Panc1 (cell line): Measurements from ENCODE around the gene FLYWCH1. TPM values are rescaled to one million over a fixed set of nuclear protein-coding genes. Genes with fewer than 3 reads are reported as not detected.
"Not testable (repeated sequence)": the region's sequence is repeated elsewhere in the genome, so short reads cannot be mapped to it uniquely, and the experiment has no call there.

ENCODE experiments used
- ATAC-seq: fragments of 200-7000 bp; cut with Tn5 transposase; 2 replicates; pipeline ENCODE4 v1.9.1; 2020; ENCODE audit warnings: mild to moderate bottlenecking, moderate library complexity
- BruUV-seq: library from RNA; stranded (reverse); fragments of 400-500 nt; replicated peaks from 2 replicates; lab custom pipeline; 2021; lab: Mats Ljungman, UMichigan
- CTCF ChIA-PET: fragments of 300-600 bp; sonication (Branson Sonifier 250); formaldehyde crosslinking; loops from one replicate; lab custom pipeline; 2022; ENCODE audit warnings: antibody characterized with exemption; lab: Charles Lee
- POLR2A ChIA-PET: fragments of 300-600 bp; sonication (Branson Sonifier 250); formaldehyde crosslinking; loops from one replicate; lab custom pipeline; 2022; ENCODE audit warnings: antibody characterized with exemption; lab: Charles Lee
- DNase-seq: peaks from one replicate; pipeline ENCODE4 v3.0.0-alpha.2; 2010; ENCODE audit warnings: low read depth, low spot score
- H3K27ac ChIP-seq: 2 replicates; pipeline ENCODE4 v1.5.1; 2011; ENCODE audit warnings: mild to moderate bottlenecking, low read length, inconsistent platforms
- H3K27me3 ChIP-seq: fragments of 200-500 bp; sonication (Bioruptor generic); 2 replicates; pipeline ENCODE4 v1.6.0; 2014; ENCODE audit warnings: low read length, inconsistent platforms; ENCODE audit not compliant: control insufficient read depth, insufficient read depth
- H3K36me3 ChIP-seq: fragments of 200-500 bp; sonication (Bioruptor generic); 2 replicates; pipeline ENCODE4 v1.5.1; 2014; ENCODE audit warnings: inconsistent platforms, mild to moderate bottlenecking, low read length, moderate library complexity; ENCODE audit not compliant: control insufficient read depth, insufficient read depth
- H3K4me1 ChIP-seq: 2 replicates; pipeline ENCODE4 v1.5.1; 2011; ENCODE audit warnings: inconsistent platforms, mild to moderate bottlenecking, low read length, moderate library complexity; ENCODE audit not compliant: control insufficient read depth, insufficient read depth
- H3K4me3 ChIP-seq, 2 experiments: 2 replicates each; pipeline ENCODE4 v1.5.1; 2011 to 2012; ENCODE audit warnings: low read depth in 2 of 2, low read length in 2 of 2, mild to moderate bottlenecking in 2 of 2, inconsistent platforms in 1 of 2, moderate library complexity in 1 of 2
- H3K9me3 ChIP-seq: fragments of 200-500 bp; sonication (Bioruptor generic); 2 replicates; pipeline ENCODE4 v1.5.1; 2014; ENCODE audit warnings: low read depth, mild to moderate bottlenecking, inconsistent platforms, low read length, moderate library complexity; ENCODE audit not compliant: control insufficient read depth, insufficient read depth
- POLR2AphosphoS5 ChIP-seq: IDR thresholded peaks from 2 replicates; pipeline ENCODE4 v1.6.1; 2012; ENCODE audit warnings: mild to moderate bottlenecking, low read depth, low read length, moderate library complexity
- SIN3A ChIP-seq: IDR thresholded peaks from 2 replicates; pipeline ENCODE4 v1.6.1; 2012; ENCODE audit warnings: low read depth, mild to moderate bottlenecking, low read length, moderate library complexity, borderline replicate concordance; ENCODE audit not compliant: insufficient read depth
- TCF7L2 ChIP-seq: IDR thresholded peaks from 2 replicates; pipeline ENCODE4 v1.6.1; 2011; ENCODE audit warnings: mild to moderate bottlenecking, low read depth, low read length, inconsistent platforms
- in situ Hi-C: cut with HindIII; loops from 2 replicates; pipeline ENCODE4 v1.10.0; 2016; ENCODE audit warnings: low sequenced_read_pairs, low pct_unique_long_range_greater_than_20kb
- intact Hi-C: fragments of 100-400 bp; cut with micrococcal nuclease; formaldehyde crosslinking; loops from one replicate; pipeline ENCODE4 v1.10.0; 2022; ENCODE audit not compliant: unreplicated experiment
- total RNA-seq: library from RNA; stranded (reverse); gene quantifications from one replicate; pipeline ENCODE4 v1.2.1, GENCODE V29; 2021; ENCODE audit not compliant: unreplicated experiment
- TF ChIP-seq, protein P1 (sequence below), 2 experiments: IDR thresholded peaks; 2 replicates each; pipeline ENCODE4 v1.6.1; 2011 to 2012; ENCODE audit warnings: low read depth in 2 of 2, control low read depth in 1 of 2, low read length in 1 of 2, mild to moderate bottlenecking in 1 of 2, moderate library complexity in 1 of 2; ENCODE audit not compliant: insufficient read depth in 1 of 2
- TF ChIP-seq, protein P2 (sequence below): fragments of 450-650 bp; IDR thresholded peaks from 2 replicates; pipeline ENCODE4 v1.5.1; 2017; ENCODE audit warnings: mild to moderate bottlenecking

Gene FLYWCH1
- total RNA-seq, 1 experiment from 2014 or later: 67.9 TPM

DNA sequence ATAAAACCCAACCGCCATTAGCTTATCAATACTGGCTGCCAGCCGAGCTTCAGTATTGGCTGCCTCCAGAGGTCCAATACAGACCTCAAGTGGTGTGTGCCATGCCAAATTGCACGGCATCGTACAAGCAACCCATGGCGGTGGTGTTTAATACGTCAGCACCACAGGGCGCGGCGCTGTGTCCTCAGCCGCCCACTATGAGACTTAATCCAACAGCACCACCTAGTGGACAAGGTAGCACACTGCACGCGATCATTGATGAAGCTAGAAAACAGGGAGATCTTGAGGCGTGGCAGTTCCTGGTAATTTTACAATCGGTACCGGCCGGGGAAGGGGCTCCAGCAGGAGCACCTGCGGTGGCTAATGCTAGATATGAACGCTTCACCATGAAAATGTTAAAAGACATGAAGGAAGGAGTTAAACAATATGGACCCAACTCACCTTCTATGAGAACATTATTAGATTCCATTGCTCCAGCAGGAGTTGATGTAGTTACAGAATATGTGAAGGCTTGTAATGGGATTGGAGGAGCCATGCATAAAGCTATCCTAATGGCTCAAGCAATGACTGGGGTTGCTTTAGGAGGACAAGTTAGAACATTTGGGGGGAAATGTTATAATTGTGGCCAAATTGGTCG, 15.4 kb downstream of the FLYWCH1 start:
- H3K27ac ChIP-seq: no peak overlapping the region
- no TSS peak for BruUV-seq
- no peaks in the 10 kb centered on the region for H3K27me3 ChIP-seq
- ChIA-PET CTCF (interaction anchor here (0.5 to 1.2 kb wide), 9 partner anchors 11 to 1903 kb away, joined by 3 to 10 read pairs (median 4); partner anchors contain the start of gene FLYWCH1), POLR2A (interaction anchor here (0.5 kb wide), 1 partner anchor 8 kb away, joined by 3 read pairs; no protein-coding TSS in a partner anchor)
- no peaks in the 10 kb centered on the region for H3K9me3 ChIP-seq
- in situ Hi-C loops (no loop called here), intact Hi-C loops (no loop called here)
- H3K36me3 ChIP-seq: peaks cover 4% of the 10 kb centered on the region; the same call in 1 of the 2 replicates
- TF ChIP-seq, protein P1, sequence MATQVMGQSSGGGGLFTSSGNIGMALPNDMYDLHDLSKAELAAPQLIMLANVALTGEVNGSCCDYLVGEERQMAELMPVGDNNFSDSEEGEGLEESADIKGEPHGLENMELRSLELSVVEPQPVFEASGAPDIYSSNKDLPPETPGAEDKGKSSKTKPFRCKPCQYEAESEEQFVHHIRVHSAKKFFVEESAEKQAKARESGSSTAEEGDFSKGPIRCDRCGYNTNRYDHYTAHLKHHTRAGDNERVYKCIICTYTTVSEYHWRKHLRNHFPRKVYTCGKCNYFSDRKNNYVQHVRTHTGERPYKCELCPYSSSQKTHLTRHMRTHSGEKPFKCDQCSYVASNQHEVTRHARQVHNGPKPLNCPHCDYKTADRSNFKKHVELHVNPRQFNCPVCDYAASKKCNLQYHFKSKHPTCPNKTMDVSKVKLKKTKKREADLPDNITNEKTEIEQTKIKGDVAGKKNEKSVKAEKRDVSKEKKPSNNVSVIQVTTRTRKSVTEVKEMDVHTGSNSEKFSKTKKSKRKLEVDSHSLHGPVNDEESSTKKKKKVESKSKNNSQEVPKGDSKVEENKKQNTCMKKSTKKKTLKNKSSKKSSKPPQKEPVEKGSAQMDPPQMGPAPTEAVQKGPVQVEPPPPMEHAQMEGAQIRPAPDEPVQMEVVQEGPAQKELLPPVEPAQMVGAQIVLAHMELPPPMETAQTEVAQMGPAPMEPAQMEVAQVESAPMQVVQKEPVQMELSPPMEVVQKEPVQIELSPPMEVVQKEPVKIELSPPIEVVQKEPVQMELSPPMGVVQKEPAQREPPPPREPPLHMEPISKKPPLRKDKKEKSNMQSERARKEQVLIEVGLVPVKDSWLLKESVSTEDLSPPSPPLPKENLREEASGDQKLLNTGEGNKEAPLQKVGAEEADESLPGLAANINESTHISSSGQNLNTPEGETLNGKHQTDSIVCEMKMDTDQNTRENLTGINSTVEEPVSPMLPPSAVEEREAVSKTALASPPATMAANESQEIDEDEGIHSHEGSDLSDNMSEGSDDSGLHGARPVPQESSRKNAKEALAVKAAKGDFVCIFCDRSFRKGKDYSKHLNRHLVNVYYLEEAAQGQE (IDR thresholded peaks at IDR 0.05; ENCODE audit: insufficient read depth in 1 of 2, low read depth in 2 of 2, low read length in 1 of 2): no peak
- TF ChIP-seq, protein P2, sequence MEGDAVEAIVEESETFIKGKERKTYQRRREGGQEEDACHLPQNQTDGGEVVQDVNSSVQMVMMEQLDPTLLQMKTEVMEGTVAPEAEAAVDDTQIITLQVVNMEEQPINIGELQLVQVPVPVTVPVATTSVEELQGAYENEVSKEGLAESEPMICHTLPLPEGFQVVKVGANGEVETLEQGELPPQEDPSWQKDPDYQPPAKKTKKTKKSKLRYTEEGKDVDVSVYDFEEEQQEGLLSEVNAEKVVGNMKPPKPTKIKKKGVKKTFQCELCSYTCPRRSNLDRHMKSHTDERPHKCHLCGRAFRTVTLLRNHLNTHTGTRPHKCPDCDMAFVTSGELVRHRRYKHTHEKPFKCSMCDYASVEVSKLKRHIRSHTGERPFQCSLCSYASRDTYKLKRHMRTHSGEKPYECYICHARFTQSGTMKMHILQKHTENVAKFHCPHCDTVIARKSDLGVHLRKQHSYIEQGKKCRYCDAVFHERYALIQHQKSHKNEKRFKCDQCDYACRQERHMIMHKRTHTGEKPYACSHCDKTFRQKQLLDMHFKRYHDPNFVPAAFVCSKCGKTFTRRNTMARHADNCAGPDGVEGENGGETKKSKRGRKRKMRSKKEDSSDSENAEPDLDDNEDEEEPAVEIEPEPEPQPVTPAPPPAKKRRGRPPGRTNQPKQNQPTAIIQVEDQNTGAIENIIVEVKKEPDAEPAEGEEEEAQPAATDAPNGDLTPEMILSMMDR: peak; percentile 96
- no peaks in the 10 kb centered on the region for H3K4me1 ChIP-seq
- peak overlapping the region in 1 of 2 experiments; percentile 37; a peak in 2 of 4 replicates for H3K4me3 ChIP-seq
- no peak for DNase-seq
- peak; percentile 91 for ATAC-seq

DNA sequence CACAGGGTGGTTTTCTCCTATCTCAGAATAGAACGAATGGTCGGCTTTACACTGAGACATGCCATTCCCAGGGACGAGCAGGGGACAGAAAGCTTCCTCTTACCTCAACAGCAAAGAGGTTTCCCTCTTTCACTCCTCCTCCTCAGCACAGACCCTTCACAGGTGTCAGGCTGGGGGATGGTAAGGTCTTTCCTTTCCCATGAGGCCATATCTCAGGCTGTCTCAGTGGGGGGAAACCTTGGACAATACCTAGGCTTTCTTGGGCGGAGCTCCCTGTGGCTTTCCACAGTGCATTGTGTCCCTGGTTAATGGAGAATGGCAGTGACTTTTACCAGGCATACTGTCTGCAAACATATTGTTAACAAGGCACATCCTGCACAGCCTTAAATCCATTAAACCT, 16.4 kb downstream of the FLYWCH1 start:
- H3K4me3 ChIP-seq, BruUV-seq, H3K27ac ChIP-seq, ATAC-seq, H3K27me3 ChIP-seq, POLR2A ChIA-PET, H3K9me3 ChIP-seq, in situ Hi-C loops, H3K36me3 ChIP-seq, intact Hi-C loops, DNase-seq, H3K4me1 ChIP-seq: not testable (repeated sequence)
- CTCF ChIA-PET: interaction anchor here (0.5 kb wide), 1 partner anchor 9 kb away, joined by 5 read pairs; no protein-coding TSS in a partner anchor

DNA sequence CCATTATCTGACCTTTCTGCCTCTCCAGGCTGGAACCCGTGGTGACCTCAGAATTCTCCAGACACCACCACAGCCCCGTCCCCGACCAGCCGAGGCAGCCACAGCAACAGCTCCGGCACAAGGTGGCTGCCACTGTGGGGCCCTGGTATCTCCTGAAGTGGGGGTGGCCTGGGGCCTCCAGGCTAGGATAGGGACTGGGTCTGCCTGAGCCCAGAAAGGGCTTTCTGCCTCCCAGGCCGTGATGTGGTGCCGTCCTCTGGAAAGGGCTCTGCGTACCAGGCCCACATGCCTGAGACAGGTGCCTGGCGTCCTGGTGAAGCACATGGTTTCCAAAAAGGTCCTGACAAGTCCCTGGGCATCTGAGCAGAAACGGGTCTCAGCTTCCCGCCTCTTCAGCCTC, 17.1 kb downstream of the FLYWCH1 start:
- no peaks in the 10 kb centered on the region for H3K36me3 ChIP-seq
- ChIA-PET CTCF (no interaction called here), POLR2A (no interaction called here)
- DNase-seq (no peak), ATAC-seq (no peak)
- in situ Hi-C loops (no loop called here), intact Hi-C loops (no loop called here)
- BruUV-seq: no TSS peak
- H3K27ac ChIP-seq: no peak overlapping the region
- H3K4me3 ChIP-seq: no peak overlapping the region
- TF ChIP-seq TCF7L2: no peak
- TF ChIP-seq POLR2AphosphoS5: no peak
- no peak for TF ChIP-seq SIN3A
- TF ChIP-seq, protein P2: no peak
- TF ChIP-seq, protein P1 (IDR thresholded peaks at IDR 0.05; ENCODE audit: insufficient read depth in 1 of 2, low read depth in 2 of 2, low read length in 1 of 2): no peak
- H3K27me3 ChIP-seq: no peaks in the 10 kb centered on the region
- no peaks in the 10 kb centered on the region for H3K4me1 ChIP-seq
- no peaks in the 10 kb centered on the region for H3K9me3 ChIP-seq
